ENCODE measurements around the gene KYNU.
A peak's percentile ranks its signal among the peaks of the same experiment; 100 is the strongest.
"Not testable (repeated sequence)": the region's sequence is repeated elsewhere in the genome, so short reads cannot be mapped to it uniquely, and the experiment has no call there.

The KYNU gene

DNA sequence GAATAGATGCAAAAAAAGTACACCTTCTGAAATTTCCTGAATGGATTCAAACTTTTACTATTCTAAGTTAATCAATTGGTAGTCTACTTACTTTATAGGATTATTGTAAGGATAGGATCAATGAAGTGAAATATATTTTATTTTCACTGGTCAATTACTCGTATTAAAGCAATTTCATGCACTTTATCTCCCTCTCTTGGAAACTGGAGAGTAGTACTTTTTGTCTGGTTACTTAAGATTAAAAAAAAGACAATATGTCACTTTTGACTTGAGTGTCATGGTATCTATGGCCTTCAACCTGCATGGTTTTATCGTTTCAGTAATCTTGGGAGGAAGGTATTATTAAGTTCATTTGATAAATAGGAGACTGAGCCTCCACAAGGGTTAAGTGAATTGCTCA lies 1.0 kb upstream of the KYNU start:
- DNase-seq, result no peak
- H3K4me3 ChIP-seq (ENCODE audit: control insufficient read depth in 1 of 7, extremely low read depth in 1 of 7, insufficient read depth in 4 of 7, low read depth in 2 of 7, low read length in 6 of 7), result no peak overlapping the region
- H3K4me1 ChIP-seq (ENCODE audit: control extremely low read depth in 1 of 4, control insufficient read depth in 4 of 4, insufficient read depth in 4 of 4, low read length in 3 of 4), result no peaks in the 10 kb centered on the region
- 89% methylated on average over 1 of the region's 2 CpGs for WGBS (ENCODE audit: insufficient coverage)
- H3K27ac ChIP-seq (ENCODE audit: insufficient read depth in 1 of 2, low read depth in 1 of 2, low read length in 2 of 2, poor library complexity in 1 of 2, severe bottlenecking in 2 of 2), result no peak overlapping the region
- H3K9me3 ChIP-seq (ENCODE audit: control extremely low read depth in 1 of 5, control insufficient read depth in 4 of 5, insufficient read depth in 2 of 5, low read depth in 1 of 5, low read length in 4 of 5), result no peaks in the 10 kb centered on the region
- H3K27me3 ChIP-seq (replicated peaks in 2 of 5; ENCODE audit: control insufficient read depth in 4 of 5, insufficient read depth in 5 of 5, low read length in 4 of 5), result no peaks in the 10 kb centered on the region
- ChIA-PET CTCF (no interaction called here), POLR2A (no interaction called here)
- no peaks in the 10 kb centered on the region for H3K36me3 ChIP-seq (ENCODE audit: control insufficient read depth in 4 of 4, insufficient read depth in 4 of 4, low read length in 3 of 4)

DNA sequence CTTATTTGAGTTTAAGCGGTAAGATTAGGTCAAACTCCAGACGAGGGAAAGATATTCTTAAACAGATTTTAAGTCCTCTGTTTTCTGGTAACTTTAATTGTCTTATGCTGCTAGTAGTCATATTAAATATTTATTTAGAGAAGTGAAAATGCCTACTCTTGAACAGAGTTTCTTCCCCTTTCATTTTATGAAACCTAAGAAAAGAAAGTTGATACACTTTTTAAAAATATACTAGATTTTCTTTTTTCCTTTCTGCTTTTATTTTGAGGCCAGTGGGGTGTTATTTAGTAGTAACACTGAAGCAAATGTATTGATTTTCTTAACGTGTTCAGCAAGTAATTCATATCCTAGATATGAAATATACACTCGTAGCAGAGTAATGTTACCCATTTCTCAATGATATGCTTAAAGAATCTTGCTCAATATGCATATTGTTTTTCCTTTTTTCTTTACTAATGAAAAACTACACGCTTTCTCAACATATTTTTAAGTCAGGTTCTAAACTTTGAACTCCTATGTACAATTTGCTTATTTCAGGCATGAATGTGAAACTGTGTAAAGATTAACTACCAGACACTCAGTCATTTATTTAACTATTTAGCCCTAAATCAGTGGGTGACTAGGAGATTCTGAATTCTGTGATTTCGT lies 691 bp downstream of the KYNU start:
- Histone ChIP-seq H3K9me3 (ENCODE audit: control extremely low read depth in 1 of 5, control insufficient read depth in 4 of 5, insufficient read depth in 2 of 5, low read depth in 1 of 5, low read length in 4 of 5) (no peaks in the 10 kb centered on the region), H3K4me3 (ENCODE audit: control insufficient read depth in 1 of 7, extremely low read depth in 1 of 7, insufficient read depth in 4 of 7, low read depth in 2 of 7, low read length in 6 of 7) (peak overlapping the region in 3 of 7 experiments; percentile 6 to 28 (median 24)), H3K27me3 (replicated peaks in 2 of 5; ENCODE audit: control insufficient read depth in 4 of 5, insufficient read depth in 5 of 5, low read length in 4 of 5) (no peaks in the 10 kb centered on the region), H3K36me3 (ENCODE audit: control insufficient read depth in 4 of 4, insufficient read depth in 4 of 4, low read length in 3 of 4) (no peaks in the 10 kb centered on the region), H3K4me1 (ENCODE audit: control extremely low read depth in 1 of 4, control insufficient read depth in 4 of 4, insufficient read depth in 4 of 4, low read length in 3 of 4) (no peaks in the 10 kb centered on the region), H3K27ac (ENCODE audit: insufficient read depth in 1 of 2, low read depth in 1 of 2, low read length in 2 of 2, poor library complexity in 1 of 2, severe bottlenecking in 2 of 2) (peak overlapping the region in 1 of 2 experiments; percentile 83)
- 80% methylated on average over 1 of the region's 6 CpGs for WGBS (ENCODE audit: insufficient coverage)
- CTCF ChIA-PET, result interaction anchor here (1.4 kb wide), 1 partner anchor 12 kb away, joined by 6 read pairs; no protein-coding TSS in a partner anchor
- POLR2A ChIA-PET, result no interaction called here
- no peak for DNase-seq

DNA sequence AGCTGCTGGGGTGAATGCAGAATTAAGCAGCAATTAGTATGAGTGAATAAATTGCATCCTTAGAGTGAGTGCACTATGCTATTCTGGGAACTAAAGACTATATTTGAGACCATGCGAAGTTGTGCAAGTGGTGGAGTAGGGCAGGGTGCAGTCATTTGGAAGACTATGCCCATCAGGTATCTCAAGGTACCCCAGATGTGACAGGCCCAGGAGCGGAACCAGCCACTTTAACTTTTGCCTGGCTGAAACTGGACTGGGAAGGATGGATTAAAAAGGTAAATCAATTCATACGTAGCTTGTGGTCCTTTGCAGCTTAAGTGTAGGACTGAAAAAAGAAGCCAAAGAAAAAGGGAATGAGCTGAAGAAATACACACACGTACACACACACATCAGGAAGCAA lies 1.7 kb downstream of the KYNU start:
- DNase-seq, result no peak
- Histone ChIP-seq H3K4me3 (ENCODE audit: control insufficient read depth in 1 of 7, extremely low read depth in 1 of 7, insufficient read depth in 4 of 7, low read depth in 2 of 7, low read length in 6 of 7) (no peak overlapping the region), H3K9me3 (ENCODE audit: control extremely low read depth in 1 of 5, control insufficient read depth in 4 of 5, insufficient read depth in 2 of 5, low read depth in 1 of 5, low read length in 4 of 5) (no peaks in the 10 kb centered on the region), H3K27me3 (replicated peaks in 2 of 5; ENCODE audit: control insufficient read depth in 4 of 5, insufficient read depth in 5 of 5, low read length in 4 of 5) (no peaks in the 10 kb centered on the region), H3K36me3 (ENCODE audit: control insufficient read depth in 4 of 4, insufficient read depth in 4 of 4, low read length in 3 of 4) (no peaks in the 10 kb centered on the region), H3K27ac (ENCODE audit: insufficient read depth in 1 of 2, low read depth in 1 of 2, low read length in 2 of 2, poor library complexity in 1 of 2, severe bottlenecking in 2 of 2) (no peak overlapping the region), H3K4me1 (ENCODE audit: control extremely low read depth in 1 of 4, control insufficient read depth in 4 of 4, insufficient read depth in 4 of 4, low read length in 3 of 4) (no peaks in the 10 kb centered on the region)
- ChIA-PET CTCF (interaction anchor here (1.4 kb wide), 2 partner anchors 13 to 196 kb away, joined by 3 to 6 read pairs; no protein-coding TSS in a partner anchor), POLR2A (no interaction called here)
- WGBS (ENCODE audit: insufficient coverage), result 94% methylated on average over 2 of the region's 4 CpGs

DNA sequence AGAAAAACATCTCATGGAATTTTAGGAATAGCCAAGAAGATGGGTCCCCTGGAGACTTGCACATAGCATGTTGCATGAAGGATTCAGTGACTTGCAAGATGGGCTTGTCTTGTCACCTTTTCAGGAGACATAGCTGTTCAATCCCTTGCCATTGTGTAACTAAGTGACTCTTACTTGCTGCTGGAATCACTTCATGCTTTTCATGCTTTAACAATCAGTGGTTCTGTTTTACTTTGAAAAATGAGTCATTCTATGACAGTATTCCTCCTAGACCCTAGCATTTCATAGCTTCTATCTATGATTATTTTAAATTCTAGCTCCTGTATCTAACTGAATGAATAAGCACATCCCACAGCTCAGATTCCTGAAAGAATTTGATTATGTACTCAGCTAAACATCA lies 2.8 kb downstream of the KYNU start:
- DNase-seq, result no peak
- Histone ChIP-seq H3K9me3 (ENCODE audit: control extremely low read depth in 1 of 5, control insufficient read depth in 4 of 5, insufficient read depth in 2 of 5, low read depth in 1 of 5, low read length in 4 of 5) (no peaks in the 10 kb centered on the region), H3K27ac (ENCODE audit: insufficient read depth in 1 of 2, low read depth in 1 of 2, low read length in 2 of 2, poor library complexity in 1 of 2, severe bottlenecking in 2 of 2) (no peak overlapping the region), H3K4me1 (ENCODE audit: control extremely low read depth in 1 of 4, control insufficient read depth in 4 of 4, insufficient read depth in 4 of 4, low read length in 3 of 4) (no peaks in the 10 kb centered on the region), H3K36me3 (ENCODE audit: control insufficient read depth in 4 of 4, insufficient read depth in 4 of 4, low read length in 3 of 4) (no peaks in the 10 kb centered on the region), H3K4me3 (ENCODE audit: control insufficient read depth in 1 of 7, extremely low read depth in 1 of 7, insufficient read depth in 4 of 7, low read depth in 2 of 7, low read length in 6 of 7) (no peak overlapping the region), H3K27me3 (replicated peaks in 2 of 5; ENCODE audit: control insufficient read depth in 4 of 5, insufficient read depth in 5 of 5, low read length in 4 of 5) (no peaks in the 10 kb centered on the region)
- ChIA-PET CTCF (interaction anchor here (0.9 to 1.4 kb wide), 2 partner anchors 106 to 197 kb away, joined by 3 read pairs; no protein-coding TSS in a partner anchor), POLR2A (no interaction called here)

DNA sequence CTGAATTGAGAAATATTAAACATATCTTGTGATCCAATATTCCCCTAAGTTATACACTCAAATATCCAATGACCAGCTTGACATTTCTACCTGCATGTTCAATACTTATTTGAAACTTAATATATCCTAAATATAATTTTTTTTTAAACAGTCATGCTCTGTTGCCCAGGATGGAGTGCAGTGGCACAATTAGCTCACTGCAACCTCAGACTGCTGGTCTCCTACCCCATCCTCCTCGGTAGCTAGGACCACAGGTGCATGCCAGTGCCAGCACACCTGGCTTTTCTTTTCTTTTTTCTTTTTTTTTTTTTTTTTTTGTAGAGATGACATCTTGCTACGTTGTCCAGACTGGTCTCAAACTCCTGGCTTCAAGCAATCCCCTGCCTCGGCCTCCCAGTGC lies 4.2 kb downstream of the KYNU start:
- no peaks in the 10 kb centered on the region for H3K27me3 ChIP-seq (replicated peaks in 2 of 5; ENCODE audit: control insufficient read depth in 4 of 5, insufficient read depth in 5 of 5, low read length in 4 of 5)
- H3K4me1 ChIP-seq (ENCODE audit: control extremely low read depth in 1 of 4, control insufficient read depth in 4 of 4, insufficient read depth in 4 of 4, low read length in 3 of 4), result no peaks in the 10 kb centered on the region
- H3K9me3 ChIP-seq (ENCODE audit: control extremely low read depth in 1 of 5, control insufficient read depth in 4 of 5, insufficient read depth in 2 of 5, low read depth in 1 of 5, low read length in 4 of 5), result no peaks in the 10 kb centered on the region
- no peak overlapping the region for H3K4me3 ChIP-seq (ENCODE audit: control insufficient read depth in 1 of 7, extremely low read depth in 1 of 7, insufficient read depth in 4 of 7, low read depth in 2 of 7, low read length in 6 of 7)
- 100% methylated on average over 2 of the region's 3 CpGs for WGBS (ENCODE audit: insufficient coverage)
- ChIA-PET CTCF (no interaction called here), POLR2A (interaction anchor here (0.7 kb wide), 1 partner anchor 528 kb away, joined by 3 read pairs; no protein-coding TSS in a partner anchor)
- DNase-seq, result no peak
- no peaks in the 10 kb centered on the region for H3K36me3 ChIP-seq (ENCODE audit: control insufficient read depth in 4 of 4, insufficient read depth in 4 of 4, low read length in 3 of 4)
- no peak overlapping the region for H3K27ac ChIP-seq (ENCODE audit: insufficient read depth in 1 of 2, low read depth in 1 of 2, low read length in 2 of 2, poor library complexity in 1 of 2, severe bottlenecking in 2 of 2)

DNA sequence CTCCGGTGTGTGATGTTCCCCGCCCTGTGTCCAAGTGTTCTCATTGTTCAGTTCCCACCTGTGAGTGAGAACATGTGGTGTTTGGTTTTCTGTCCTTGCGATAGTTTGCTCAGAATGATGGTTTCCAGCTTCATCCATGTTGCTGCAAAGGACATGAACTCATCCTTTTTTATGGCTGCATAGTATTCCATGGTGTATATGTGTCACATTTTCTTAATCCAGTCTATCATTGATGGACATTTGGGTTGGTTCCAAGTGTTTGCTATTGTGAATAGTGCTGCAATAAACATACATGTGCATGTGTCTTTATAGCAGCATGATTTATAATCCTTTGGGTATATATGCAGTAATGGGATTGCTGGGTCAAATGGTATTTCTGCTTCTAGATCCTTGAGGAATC lies 5.0 kb downstream of the KYNU start:
- DNase-seq; H3K4me1 ChIP-seq (ENCODE audit: control extremely low read depth in 1 of 4, control insufficient read depth in 4 of 4, insufficient read depth in 4 of 4, low read length in 3 of 4); H3K27ac ChIP-seq (ENCODE audit: insufficient read depth in 1 of 2, low read depth in 1 of 2, low read length in 2 of 2, poor library complexity in 1 of 2, severe bottlenecking in 2 of 2); H3K27me3 ChIP-seq (replicated peaks in 2 of 5; ENCODE audit: control insufficient read depth in 4 of 5, insufficient read depth in 5 of 5, low read length in 4 of 5); H3K36me3 ChIP-seq (ENCODE audit: control insufficient read depth in 4 of 4, insufficient read depth in 4 of 4, low read length in 3 of 4); POLR2A ChIA-PET; CTCF ChIA-PET; H3K4me3 ChIP-seq (ENCODE audit: control insufficient read depth in 1 of 7, extremely low read depth in 1 of 7, insufficient read depth in 4 of 7, low read depth in 2 of 7, low read length in 6 of 7); H3K9me3 ChIP-seq (ENCODE audit: control extremely low read depth in 1 of 5, control insufficient read depth in 4 of 5, insufficient read depth in 2 of 5, low read depth in 1 of 5, low read length in 4 of 5): not testable (repeated sequence)
- WGBS (ENCODE audit: insufficient coverage), result no CpG with 5 or more reads among the region's 3 CpGs

DNA sequence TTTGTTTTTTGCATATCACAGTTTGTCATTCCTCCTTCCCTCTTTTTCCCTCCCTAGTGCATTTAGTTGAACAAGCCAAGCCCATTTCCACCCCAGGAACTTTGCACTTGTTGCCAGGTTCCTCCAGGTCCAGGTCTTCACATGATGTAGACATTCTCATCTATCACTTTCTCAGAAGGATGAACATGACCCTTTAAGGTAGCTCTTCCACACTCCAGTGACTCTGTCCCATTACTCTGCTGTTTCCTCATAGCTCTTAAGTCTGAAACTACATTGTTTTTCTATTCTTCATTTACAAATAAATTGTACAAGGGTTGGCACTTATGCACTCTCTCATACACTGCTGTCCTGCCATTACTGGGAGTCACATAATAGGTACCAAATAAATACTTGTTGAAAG lies 6.1 kb downstream of the KYNU start:
- H3K9me3 ChIP-seq (ENCODE audit: control extremely low read depth in 1 of 5, control insufficient read depth in 4 of 5, insufficient read depth in 2 of 5, low read depth in 1 of 5, low read length in 4 of 5), result no peaks in the 10 kb centered on the region
- no peaks in the 10 kb centered on the region for H3K27me3 ChIP-seq (replicated peaks in 2 of 5; ENCODE audit: control insufficient read depth in 4 of 5, insufficient read depth in 5 of 5, low read length in 4 of 5)
- H3K4me3 ChIP-seq (ENCODE audit: control insufficient read depth in 1 of 7, extremely low read depth in 1 of 7, insufficient read depth in 4 of 7, low read depth in 2 of 7, low read length in 6 of 7), result no peak overlapping the region
- ChIA-PET CTCF (interaction anchor here (1.0 kb wide), 1 partner anchor 11 kb away, joined by 3 read pairs; no protein-coding TSS in a partner anchor), POLR2A (no interaction called here)
- H3K27ac ChIP-seq (ENCODE audit: insufficient read depth in 1 of 2, low read depth in 1 of 2, low read length in 2 of 2, poor library complexity in 1 of 2, severe bottlenecking in 2 of 2), result no peak overlapping the region
- H3K36me3 ChIP-seq (ENCODE audit: control insufficient read depth in 4 of 4, insufficient read depth in 4 of 4, low read length in 3 of 4), result no peaks in the 10 kb centered on the region
- DNase-seq, result no peak
- H3K4me1 ChIP-seq (ENCODE audit: control extremely low read depth in 1 of 4, control insufficient read depth in 4 of 4, insufficient read depth in 4 of 4, low read length in 3 of 4), result no peaks in the 10 kb centered on the region
